RWPE1 (cell line): ENCODE measurements around the gene MEIS3.

ENCODE experiments used
- CTCF ChIA-PET: fragments of 350-600 bp; sonication (Branson Sonifier 250); formaldehyde crosslinking; extraction: SDS; loops from one replicate; lab custom pipeline; 2021; lab: Yijun Ruan, JAX
- POLR2A ChIA-PET: fragments of 400-600 bp; formaldehyde crosslinking; extraction: SDS; loops from one replicate; lab custom pipeline; 2020; ENCODE audit warnings: antibody characterized with exemption; ENCODE audit not compliant: low non-redundant PET; lab: Yijun Ruan, JAX
- DNase-seq: peaks from one replicate; pipeline ENCODE4 v3.0.0; 2012; ENCODE audit warnings: low spot score
- H3K27ac ChIP-seq: fragments of 450-650 bp; 2 replicates; pipeline ENCODE4 v1.5.1; 2017
- TF ChIP-seq, protein P1 (sequence below): fragments of 450-650 bp; conservative IDR thresholded peaks from 2 replicates; pipeline ENCODE4 v1.5.1; 2017; ENCODE audit warnings: low read depth, mild to moderate bottlenecking

Gene MEIS3

DNA sequence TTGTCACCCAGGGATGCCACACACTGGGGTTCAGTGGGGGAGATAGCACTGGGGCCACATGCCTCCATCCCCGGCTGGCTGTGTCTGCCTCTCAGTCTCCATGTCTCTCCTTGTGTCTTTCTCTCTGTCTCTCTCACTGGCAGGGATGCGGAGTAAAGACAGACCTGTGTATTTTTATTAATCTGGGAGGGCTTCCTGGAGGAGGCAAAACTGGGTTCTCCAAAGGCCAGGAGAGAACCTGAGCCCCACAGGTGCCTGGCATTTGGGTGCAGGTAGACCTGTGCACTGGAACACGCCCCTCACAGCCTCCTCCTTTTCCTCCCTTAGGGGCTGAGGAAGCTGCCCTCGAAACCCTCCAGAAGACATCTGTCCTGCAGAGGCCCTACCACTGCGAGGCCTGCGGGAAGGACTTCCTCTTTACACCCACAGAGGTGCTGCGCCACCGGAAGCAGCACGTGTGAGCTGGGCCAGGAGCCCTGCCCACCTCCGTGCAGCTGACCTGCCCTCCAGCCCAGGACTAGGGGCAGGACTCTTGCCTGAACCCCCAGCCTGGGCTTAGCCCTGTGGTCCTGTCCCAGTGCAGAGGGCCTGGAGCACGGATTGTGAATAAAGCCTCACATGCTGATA is 37.6 kb downstream of the MEIS3 start:
- ChIA-PET POLR2A (interaction anchor here (0.5 kb wide), 1 partner anchor 20 kb away, joined by 13 read pairs; no protein-coding TSS in a partner anchor), CTCF (interaction anchor here (0.6 to 1.0 kb wide), 2 partner anchors 9 to 33 kb away, joined by 4 read pairs; partner anchors contain the start of gene DHX34)
- H3K27ac ChIP-seq: peak overlapping the region; percentile 29; the same call in 1 of the 2 replicates
- TF ChIP-seq, protein P1, sequence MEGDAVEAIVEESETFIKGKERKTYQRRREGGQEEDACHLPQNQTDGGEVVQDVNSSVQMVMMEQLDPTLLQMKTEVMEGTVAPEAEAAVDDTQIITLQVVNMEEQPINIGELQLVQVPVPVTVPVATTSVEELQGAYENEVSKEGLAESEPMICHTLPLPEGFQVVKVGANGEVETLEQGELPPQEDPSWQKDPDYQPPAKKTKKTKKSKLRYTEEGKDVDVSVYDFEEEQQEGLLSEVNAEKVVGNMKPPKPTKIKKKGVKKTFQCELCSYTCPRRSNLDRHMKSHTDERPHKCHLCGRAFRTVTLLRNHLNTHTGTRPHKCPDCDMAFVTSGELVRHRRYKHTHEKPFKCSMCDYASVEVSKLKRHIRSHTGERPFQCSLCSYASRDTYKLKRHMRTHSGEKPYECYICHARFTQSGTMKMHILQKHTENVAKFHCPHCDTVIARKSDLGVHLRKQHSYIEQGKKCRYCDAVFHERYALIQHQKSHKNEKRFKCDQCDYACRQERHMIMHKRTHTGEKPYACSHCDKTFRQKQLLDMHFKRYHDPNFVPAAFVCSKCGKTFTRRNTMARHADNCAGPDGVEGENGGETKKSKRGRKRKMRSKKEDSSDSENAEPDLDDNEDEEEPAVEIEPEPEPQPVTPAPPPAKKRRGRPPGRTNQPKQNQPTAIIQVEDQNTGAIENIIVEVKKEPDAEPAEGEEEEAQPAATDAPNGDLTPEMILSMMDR: no peak
- no peak for DNase-seq

DNA sequence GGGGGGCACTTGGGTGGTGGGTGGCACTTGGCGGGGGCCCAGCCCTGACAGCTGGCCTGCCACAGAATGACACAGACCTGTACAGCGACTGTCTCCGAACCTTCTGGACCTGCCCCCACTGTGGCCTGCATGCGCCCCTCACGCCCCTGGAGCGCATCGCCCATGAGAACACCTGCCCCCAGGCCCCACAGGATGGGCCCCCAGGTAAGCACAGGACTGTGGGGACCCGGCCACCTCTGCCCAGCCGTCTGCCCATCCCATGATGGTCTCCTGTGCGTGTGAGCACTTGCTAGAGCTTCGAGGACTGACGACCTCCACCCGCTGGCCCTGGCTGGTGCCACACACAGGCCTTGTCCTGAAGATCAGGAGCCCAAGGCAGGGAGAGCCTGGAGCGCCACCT is 38.2 kb downstream of the MEIS3 start:
- no peak for DNase-seq
- CTCF ChIA-PET: interaction anchor here (0.6 to 1.0 kb wide), 2 partner anchors 9 to 32 kb away, joined by 4 read pairs; partner anchors contain the start of gene DHX34
- POLR2A ChIA-PET: interaction anchor here (0.5 kb wide), 1 partner anchor 21 kb away, joined by 13 read pairs; no protein-coding TSS in a partner anchor
- no peak overlapping the region for H3K27ac ChIP-seq
- TF ChIP-seq, protein P1: no peak

DNA sequence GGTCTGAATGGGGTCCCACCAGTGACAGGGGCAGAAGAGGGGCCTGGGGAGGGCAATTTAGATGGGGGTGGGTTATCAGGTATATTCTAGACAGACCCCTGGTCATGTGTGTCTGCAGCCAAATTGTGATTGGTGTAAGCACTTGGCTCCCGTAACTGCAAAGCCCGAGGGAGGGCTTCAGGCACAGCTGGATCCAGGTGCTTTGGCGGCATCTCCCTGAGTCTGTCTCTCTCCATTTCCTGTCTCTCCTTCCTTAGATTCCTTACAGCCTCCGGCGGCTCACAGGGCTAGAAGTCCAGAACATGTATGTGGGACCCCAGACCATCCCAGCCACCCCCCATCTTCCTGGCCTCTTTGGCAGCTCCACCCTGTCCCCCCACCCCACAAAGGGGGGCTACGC is 38.8 kb downstream of the MEIS3 start:
- TF ChIP-seq, protein P1: no peak
- CTCF ChIA-PET: no interaction called here

GRCh38 chr19:47379381-47379938 is 39.9 kb downstream of the MEIS3 start:
- no peak for DNase-seq
- H3K27ac ChIP-seq: peak overlapping the region; percentile 15
- TF ChIP-seq, protein P1: no peak
- POLR2A ChIA-PET: no interaction called here
- CTCF ChIA-PET: interaction anchor here (1.7 kb wide), 1 partner anchor 31 kb away, joined by 5 read pairs; the partner anchor contains the start of gene DHX34

More for the DNA sequence above, 38.8 kb downstream of the MEIS3 start:
- DNase-seq: no peak
- POLR2A ChIA-PET: no interaction called here
- no peak overlapping the region for H3K27ac ChIP-seq

- TF ChIP-seq, protein P1: no peak
- DNase-seq: no peak
- peak overlapping the region; percentile 15; the same call in 1 of the 2 replicates for H3K27ac ChIP-seq
- ChIA-PET POLR2A (no interaction called here), CTCF (interaction anchor here (0.6 to 1.8 kb wide), 3 partner anchors 13 to 263 kb away, joined by 4 to 11 read pairs (median 5); partner anchors contain the start of gene DHX34)
These were observed 41.1 kb downstream of the MEIS3 start for GRCh38 chr19:47378246-47378645.

DNA sequence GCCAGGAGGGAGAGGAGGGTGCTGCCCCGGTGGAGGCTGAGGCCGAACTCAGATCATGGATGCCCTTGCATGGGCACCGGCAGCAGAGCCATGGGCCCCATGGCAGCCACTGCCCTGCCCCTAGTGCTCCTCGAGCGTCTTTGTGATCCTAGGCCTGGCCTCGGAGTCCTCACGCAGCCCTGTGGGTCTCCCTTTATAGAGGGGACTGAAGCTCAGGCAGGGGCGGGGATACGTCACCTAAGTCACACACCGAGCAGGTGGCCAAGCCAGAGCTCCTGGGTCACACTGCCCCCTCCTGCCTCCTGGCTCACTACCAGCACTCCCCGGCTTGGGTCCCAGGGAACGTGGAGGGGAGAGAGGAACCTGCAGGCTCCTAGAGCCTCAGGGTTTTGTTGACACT is 41.5 kb downstream of the MEIS3 start:
- ChIA-PET CTCF (interaction anchor here (1.7 to 1.8 kb wide), 2 partner anchors 14 to 29 kb away, joined by 5 to 11 read pairs; partner anchors contain the start of gene DHX34), POLR2A (no interaction called here)
- no peak overlapping the region; the same call in 1 of the 2 replicates for H3K27ac ChIP-seq
- no peak for DNase-seq
- TF ChIP-seq, protein P1: no peak
